ENCODE results near the gene NARS2.

DNA sequence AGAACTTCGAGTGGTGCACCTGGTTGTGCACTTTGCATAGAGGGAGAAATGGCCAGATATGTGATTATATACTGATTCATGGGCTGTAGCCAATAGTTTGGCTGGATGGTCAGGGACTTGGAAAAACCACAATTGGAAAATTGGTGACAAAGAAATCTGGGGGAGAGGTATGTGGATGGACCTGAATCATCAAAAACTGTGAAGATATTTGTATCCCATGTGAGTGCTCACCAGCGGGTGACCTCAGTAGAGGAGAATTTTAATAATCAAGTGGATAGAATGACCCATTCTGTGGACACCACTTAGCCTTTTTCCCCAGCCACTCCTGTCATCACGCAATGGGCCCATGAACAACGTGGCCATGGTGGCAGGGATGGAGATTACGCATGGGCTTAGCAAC, 48.0 kb upstream of the NARS2 start:
- no peak for TF ChIP-seq CTCF (IDR thresholded peaks at IDR 0.05)
- no peak for TF ChIP-seq POLR2A (IDR thresholded peaks at IDR 0.05)

Measured in breast epithelium (tissue), 3 donors.